DMS153 treated with DMSO at 0.1 percent for 48 hours (cell line): Measurements from ENCODE around the gene ZNF513.
"Not testable (repeated sequence)": the region's sequence is repeated elsewhere in the genome, so short reads cannot be mapped to it uniquely, and the experiment has no call there.

Experiments
- DNase-seq: peaks from one replicate; lab custom pipeline; 2025; ENCODE audit not compliant: unreplicated experiment; lab: John Stamatoyannopoulos, UW

The ZNF513 gene, protein sequence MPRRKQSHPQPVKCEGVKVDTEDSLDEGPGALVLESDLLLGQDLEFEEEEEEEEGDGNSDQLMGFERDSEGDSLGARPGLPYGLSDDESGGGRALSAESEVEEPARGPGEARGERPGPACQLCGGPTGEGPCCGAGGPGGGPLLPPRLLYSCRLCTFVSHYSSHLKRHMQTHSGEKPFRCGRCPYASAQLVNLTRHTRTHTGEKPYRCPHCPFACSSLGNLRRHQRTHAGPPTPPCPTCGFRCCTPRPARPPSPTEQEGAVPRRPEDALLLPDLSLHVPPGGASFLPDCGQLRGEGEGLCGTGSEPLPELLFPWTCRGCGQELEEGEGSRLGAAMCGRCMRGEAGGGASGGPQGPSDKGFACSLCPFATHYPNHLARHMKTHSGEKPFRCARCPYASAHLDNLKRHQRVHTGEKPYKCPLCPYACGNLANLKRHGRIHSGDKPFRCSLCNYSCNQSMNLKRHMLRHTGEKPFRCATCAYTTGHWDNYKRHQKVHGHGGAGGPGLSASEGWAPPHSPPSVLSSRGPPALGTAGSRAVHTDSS

DNA sequence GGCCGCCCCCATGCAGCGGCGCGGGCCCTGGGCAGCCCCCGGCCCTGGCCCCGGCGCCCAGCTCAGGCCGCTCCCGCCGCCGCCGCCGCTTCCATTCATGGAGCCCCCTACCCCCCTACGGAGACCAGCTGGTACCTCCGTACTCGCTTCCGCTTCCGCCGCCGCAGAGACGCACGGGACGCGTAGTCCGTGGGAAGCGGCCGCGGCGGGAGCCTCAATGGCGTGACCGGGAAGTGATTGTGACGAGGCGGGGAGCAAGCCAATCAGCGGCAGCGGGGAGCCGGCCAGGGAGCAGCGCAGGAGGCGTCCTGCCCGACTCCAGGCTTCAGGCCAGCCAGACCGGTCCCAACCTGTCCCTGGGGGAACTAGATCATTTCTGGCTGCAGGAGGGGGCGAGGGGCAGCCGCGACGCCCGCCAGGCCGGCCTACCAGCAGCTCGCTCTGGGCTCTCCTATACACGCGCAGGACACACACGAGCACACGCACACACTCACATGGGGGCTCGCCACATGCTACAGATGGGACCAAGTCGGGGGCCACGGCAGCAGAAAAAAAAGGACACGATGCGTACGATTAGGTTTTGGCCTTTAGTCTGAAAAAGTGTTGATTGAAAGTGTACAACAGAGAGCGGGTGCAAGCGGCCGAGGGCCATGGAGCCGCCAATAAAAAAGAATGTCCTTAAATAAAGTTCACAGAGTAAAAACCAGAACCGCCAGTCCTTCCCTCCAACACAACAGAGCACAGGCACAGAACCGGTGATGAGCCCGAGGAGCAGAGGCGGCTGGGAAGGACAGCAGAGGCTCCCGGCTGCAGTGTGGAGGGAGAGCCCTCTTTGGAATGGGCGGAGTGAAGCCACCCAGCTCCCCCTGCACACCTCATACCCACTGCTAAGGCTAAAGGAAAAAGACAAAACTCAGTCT, at the start of gene ZNF513:
TSS of gene ZNF513 (minus strand) at position 109 of the 920 bp plus-strand sequence. CDS start 208 bp downstream, outside the sequence.
- DNase-seq = peak; percentile 93

DNA sequence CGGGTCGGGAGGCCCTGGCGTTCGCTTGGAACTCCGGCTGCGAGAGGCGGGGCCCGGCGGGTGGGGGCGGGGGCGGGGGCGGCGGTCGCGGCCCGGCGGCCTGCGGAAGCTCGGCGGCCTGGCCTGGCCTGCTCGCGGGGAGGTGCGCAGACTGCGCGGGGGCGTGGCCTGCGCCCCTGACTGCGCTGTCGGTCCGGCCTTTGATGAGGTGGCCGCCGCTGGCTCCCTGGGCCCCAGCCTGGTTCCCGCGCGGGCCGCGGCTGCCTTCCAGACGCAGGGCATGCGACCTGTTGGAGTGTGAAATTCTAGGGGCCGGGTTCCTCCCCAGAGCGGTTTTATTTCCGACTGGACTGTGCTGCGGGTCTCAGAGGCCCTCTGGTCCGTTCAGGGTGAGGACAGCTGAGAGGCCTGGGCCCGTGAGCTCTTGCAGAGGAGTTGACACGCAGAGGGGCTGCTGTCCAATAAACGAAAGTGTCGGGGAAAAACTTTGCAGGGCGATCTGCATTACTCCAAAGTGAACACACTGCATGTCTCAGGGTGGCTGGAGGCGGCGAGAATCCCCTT, 48.5 kb upstream of the ZNF513 start:
- peak; percentile 57 for DNase-seq

- DNase-seq = peak; percentile 94
These were observed 47.9 kb upstream of the ZNF513 start, which contains the start of gene NRBP1 for GRCh38 chr2:27428213-27428977. TSS of gene NRBP1 (plus strand) at chr2:27428631. CDS start at chr2:27433274, 4,643 bp downstream.

GRCh38 chr2:27427863-27428212, 47.3 kb upstream of the ZNF513 start:
- no peak for DNase-seq

DNA sequence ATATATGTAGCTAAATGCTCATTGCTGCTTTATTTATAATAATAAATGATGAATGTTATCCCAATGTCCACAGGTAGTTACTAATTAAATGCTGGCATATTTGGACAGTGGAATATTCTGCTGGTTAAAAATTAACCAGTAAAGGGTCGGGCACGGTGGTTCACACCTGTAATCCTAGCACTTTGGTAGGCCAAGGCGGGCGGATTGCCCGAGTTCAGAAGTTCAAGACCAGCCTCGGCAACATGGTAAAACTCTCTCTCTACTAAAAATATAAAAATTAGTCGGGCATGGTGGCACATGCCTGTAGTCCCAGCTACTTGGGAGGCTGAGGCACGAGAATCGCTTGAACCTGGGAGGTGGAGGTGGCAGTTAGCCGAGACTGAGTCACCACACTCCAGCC, 44.5 kb upstream of the ZNF513 start:
- not testable (repeated sequence) for DNase-seq

DNA sequence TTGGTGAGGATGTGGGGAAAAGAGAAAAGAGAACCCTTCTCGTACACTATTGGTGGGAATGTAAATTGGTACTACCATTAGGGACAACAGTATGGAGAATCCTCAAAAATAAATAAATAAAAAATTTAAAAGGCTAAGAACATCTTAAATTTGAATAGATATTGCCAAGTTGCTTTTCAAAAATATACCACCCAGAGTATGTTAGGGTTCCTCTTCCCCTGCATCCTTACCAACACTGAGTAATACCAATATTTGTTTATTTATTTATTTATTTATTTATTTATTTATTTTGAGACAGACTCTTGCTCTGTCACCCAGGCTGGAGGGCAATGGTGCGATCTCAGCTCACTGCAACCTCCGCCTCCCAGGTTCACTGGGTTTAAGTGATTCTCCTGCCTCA, 42.4 kb upstream of the ZNF513 start:
- no peak for DNase-seq

- no peak for DNase-seq
These were observed 41.2 kb upstream of the ZNF513 start for GRCh38 chr2:27421660-27422250.

- DNase-seq = no peak
These were observed 40.5 kb upstream of the ZNF513 start for GRCh38 chr2:27420996-27421395.

DNA sequence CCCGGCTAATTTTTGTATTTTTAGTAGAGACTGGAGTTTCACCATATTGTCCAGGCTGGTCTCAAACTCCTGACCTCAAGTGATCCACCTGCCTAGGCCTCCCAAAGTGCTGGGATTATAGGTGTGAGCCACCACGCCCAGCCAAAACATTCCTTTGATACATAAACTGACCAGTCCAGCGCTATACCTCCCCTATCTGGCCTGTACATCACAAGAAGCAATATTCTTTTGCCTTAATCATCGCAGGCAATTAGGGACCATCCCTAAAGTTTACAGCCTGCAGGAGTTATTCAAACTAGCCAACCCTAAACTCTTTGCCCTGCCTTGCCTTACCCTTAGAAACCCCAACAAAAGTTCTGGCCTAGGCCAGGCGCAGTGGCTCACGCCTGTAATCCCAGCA, 35.6 kb upstream of the ZNF513 start:
- DNase-seq = no peak

- DNase-seq = no peak
These were observed 32.1 kb upstream of the ZNF513 start for GRCh38 chr2:27412419-27413152.

DNA sequence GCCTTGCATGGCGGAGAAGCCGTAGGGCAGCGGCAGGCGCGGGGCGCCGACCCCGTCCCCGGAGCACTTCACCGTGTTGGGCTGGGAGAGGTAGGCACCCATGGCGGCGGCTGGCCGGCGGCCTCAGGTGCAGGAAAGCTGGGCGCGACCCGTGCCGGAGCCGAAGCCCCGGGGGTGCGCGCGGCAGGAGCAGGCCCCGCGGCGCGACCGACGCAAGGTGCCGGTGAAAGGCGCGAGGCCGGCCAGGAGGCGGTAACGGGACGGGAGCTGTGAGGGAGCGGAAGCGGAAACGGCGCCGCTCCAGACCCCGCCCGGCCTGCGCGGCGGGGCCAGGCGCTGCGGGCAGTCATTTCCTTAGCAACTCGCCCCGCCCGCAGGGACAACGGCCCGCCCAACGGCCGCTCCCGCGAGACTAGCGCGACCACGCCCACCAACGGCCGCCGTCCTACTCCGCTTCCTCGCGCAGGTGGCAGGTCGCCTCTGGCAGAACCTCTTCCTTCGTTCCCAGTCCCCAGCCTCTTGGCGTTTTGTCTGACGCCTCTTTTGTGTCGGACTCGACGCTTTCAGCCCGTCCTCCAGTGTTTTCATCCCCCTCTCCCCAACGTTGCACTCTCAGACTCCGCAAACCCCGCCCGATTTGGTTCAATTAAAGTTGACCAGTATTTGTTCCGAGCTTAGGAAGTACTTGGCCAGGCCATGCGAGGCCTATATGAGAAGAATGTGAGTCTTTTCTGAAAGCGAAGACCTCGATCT, 29.0 kb upstream of the ZNF513 start, which contains the start of gene PPM1G:
TSS of gene PPM1G (minus strand) at position 271 of the 753 bp plus-strand sequence. CDS start at position 102, 169 bp downstream.
- DNase-seq = peak; percentile 95

DNA sequence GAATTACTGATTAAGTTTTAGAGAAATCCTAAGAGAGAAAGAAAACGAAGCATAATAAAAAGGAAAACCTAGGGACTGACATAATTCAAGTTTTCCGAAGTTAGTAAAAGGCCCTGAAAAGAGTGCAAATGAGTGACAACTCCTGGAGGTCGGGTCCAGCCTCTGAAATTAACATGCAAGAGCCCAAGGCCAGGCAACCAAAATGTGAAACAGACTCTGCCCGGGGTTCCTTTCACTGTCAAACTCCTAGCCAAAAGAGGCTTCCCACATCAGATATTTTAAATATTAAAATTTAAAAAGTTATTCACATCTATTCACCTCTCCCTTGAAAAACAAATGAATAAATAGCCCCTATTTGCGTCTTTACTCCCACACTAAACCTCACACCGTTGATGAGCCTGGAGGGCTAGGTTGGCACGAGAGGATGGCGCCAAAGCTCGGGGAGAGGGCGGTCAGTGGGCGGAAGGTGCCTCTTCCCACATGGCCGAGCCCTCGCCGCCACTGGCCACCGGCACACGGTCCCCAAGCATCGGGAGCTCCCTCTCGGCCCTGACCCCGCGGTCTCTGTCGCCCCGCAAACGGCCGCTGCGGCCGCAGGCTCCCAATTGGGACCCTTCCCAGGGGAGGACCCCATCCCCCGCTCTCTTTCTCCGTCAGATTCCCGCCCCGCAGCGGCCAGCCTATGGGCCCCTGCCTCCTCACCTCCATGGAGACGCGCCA, 28.2 kb upstream of the ZNF513 start:
- no peak for DNase-seq

- peak; percentile 18 for DNase-seq
These were observed 27.4 kb upstream of the ZNF513 start for GRCh38 chr2:27407798-27408491.

DNA sequence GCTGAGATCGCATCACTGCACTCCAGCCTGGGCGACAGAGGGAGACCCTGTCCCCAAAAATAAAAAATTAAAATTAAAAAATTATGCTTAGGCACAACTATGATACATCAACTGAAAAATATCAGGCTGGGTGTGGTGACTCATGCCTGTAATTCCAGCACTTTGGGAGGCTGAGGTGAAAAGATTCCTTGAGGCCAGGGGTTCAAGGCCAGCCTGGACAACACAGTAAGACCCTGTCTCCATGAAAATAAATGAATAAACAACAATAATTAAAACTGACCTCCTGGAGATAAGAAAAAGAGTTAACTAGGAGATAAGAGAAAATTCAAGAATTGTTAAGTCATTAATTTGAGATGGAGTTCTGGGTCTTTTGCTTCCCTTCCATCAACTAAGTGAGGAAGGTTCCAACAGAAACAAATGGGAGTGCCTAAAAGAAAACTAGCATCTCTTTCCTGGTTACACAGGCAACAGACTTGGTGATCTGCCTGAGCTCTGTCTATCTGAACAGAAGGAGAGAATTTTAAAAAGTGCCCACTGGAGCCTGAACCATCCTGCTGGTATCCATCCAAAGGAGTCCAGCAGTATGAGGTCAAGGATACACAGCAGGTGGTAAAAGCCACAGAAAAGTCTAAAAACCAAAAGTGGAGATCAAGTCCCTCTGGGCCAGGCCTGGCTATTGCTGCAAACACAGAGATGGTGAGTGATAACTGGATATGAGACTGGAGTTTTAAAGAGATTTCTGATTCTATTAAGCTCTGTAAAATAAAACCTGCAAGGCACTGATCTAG, 20.0 kb upstream of the ZNF513 start:
- DNase-seq = no peak

- DNase-seq = no peak
These were observed 18.4 kb upstream of the ZNF513 start for GRCh38 chr2:27398962-27399361.

DNA sequence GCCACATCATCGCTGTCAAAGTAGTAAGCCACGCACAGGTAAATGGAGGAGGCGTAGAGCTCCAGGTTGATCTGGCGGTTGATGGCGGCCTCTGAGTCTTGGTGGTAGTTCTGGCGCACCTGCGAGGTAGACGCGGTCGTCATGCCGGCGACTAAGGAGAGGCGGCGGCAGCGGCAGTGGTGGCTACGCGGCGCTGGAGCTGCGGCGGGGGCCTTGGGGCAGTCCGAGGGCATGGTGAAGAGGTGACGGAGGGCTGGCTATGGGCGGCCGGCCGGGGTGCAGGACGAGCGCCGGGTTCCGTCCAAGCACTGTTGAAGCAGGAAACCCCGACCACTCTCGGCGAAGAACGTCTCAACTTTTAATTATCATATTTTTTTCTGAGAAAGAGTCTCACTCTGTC, 12.7 kb upstream of the ZNF513 start:
- no peak for DNase-seq
